Hepatocyte (in vitro differentiated cells): ENCODE data around the gene GMDS.

ENCODE experiments used
- EZH2phosphoT487 ChIP-seq: fragments of 200-600 bp; sonication (generic); IDR thresholded peaks from one replicate; pipeline ENCODE4 v1.6.1; 2018; ENCODE audit warnings: antibody characterized with exemption, mild to moderate bottlenecking, low read depth, moderate library complexity; ENCODE audit not compliant: unreplicated experiment, severe bottlenecking
- TF ChIP-seq, protein P1 (sequence below): fragments of 200-600 bp; sonication (generic); IDR thresholded peaks from 2 replicates; pipeline ENCODE4 v1.5.1; 2016; ENCODE audit warnings: antibody characterized with exemption, mild to moderate bottlenecking; ENCODE audit not compliant: poor library complexity

- TF ChIP-seq, protein P1, sequence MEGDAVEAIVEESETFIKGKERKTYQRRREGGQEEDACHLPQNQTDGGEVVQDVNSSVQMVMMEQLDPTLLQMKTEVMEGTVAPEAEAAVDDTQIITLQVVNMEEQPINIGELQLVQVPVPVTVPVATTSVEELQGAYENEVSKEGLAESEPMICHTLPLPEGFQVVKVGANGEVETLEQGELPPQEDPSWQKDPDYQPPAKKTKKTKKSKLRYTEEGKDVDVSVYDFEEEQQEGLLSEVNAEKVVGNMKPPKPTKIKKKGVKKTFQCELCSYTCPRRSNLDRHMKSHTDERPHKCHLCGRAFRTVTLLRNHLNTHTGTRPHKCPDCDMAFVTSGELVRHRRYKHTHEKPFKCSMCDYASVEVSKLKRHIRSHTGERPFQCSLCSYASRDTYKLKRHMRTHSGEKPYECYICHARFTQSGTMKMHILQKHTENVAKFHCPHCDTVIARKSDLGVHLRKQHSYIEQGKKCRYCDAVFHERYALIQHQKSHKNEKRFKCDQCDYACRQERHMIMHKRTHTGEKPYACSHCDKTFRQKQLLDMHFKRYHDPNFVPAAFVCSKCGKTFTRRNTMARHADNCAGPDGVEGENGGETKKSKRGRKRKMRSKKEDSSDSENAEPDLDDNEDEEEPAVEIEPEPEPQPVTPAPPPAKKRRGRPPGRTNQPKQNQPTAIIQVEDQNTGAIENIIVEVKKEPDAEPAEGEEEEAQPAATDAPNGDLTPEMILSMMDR = no peak
- no peak for TF ChIP-seq EZH2phosphoT487
These were observed 499.6 kb downstream of the GMDS start for GRCh38 chr6:1745814-1746213.
